Measurements from ENCODE around the gene SETD4. TPM values are rescaled to one million over a fixed set of nuclear protein-coding genes. Genes with fewer than 3 reads are reported as not detected.
A peak's percentile ranks its signal among the peaks of the same experiment; 100 is the strongest.

Gene SETD4, protein sequence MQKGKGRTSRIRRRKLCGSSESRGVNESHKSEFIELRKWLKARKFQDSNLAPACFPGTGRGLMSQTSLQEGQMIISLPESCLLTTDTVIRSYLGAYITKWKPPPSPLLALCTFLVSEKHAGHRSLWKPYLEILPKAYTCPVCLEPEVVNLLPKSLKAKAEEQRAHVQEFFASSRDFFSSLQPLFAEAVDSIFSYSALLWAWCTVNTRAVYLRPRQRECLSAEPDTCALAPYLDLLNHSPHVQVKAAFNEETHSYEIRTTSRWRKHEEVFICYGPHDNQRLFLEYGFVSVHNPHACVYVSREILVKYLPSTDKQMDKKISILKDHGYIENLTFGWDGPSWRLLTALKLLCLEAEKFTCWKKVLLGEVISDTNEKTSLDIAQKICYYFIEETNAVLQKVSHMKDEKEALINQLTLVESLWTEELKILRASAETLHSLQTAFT
- total RNA-seq: 10.9 to 14.4 TPM (median 11.9 TPM) in 3 replicates
- long read RNA-seq, partial matches to known transcripts: 12 of 30 reads
- long read RNA-seq, other reads (novel, unspliced or antisense): 17 of 30 reads

- H3K4me1 Mint-ChIP-seq (ENCODE audit: low read depth): peaks cover 18% of the 10 kb centered on the region
- peak within 1 kb of the TSS; percentile 94 for H3K4me3 Mint-ChIP-seq (ENCODE audit: unreplicated experiment)
- peak; percentile 95 for DNase-seq (ENCODE audit: low spot score)
- H3K9me3 Mint-ChIP-seq (ENCODE audit: low read depth): no peaks in the 10 kb centered on the region
- TF ChIP-seq CTCF (IDR thresholded peaks at IDR 0.05): no peak
- peak within 1 kb of the TSS; percentile 89 for H3K27ac Mint-ChIP-seq (ENCODE audit: unreplicated experiment)
- peaks cover 16% of the 10 kb centered on the region for H3K36me3 Mint-ChIP-seq (ENCODE audit: low read depth)
- H3K27me3 Mint-ChIP-seq (ENCODE audit: low read depth): no peaks in the 10 kb centered on the region
These were observed at the start of gene SETD4 for GRCh38 chr21:36060159-36060921. SETD4 (minus strand) TSS chr21:36060526; CDS start chr21:36058888, 1,638 bp downstream.

- Mint-ChIP-seq H3K4me3 (ENCODE audit: unreplicated experiment) (no peak overlapping the region), H3K27ac (ENCODE audit: unreplicated experiment) (no peak overlapping the region), H3K27me3 (ENCODE audit: low read depth) (peaks cover 28% of the 10 kb centered on the region), H3K9me3 (ENCODE audit: low read depth) (no peaks in the 10 kb centered on the region), H3K36me3 (ENCODE audit: low read depth) (no peaks in the 10 kb centered on the region), H3K4me1 (ENCODE audit: low read depth) (peaks cover 11% of the 10 kb centered on the region)
- no peak for DNase-seq (ENCODE audit: low spot score)
- no peak for TF ChIP-seq CTCF (IDR thresholded peaks at IDR 0.05)
These were observed 49.5 kb upstream of the SETD4 start for GRCh38 chr21:36109868-36110267.

GRCh38 chr21:36105327-36105842, 45.1 kb upstream of the SETD4 start:
- peaks cover 10% of the 10 kb centered on the region for H3K4me1 Mint-ChIP-seq (ENCODE audit: low read depth)
- no peak for DNase-seq (ENCODE audit: low spot score)
- H3K36me3 Mint-ChIP-seq (ENCODE audit: low read depth): no peaks in the 10 kb centered on the region
- no peak for TF ChIP-seq CTCF (IDR thresholded peaks at IDR 0.05)
- H3K27me3 Mint-ChIP-seq (ENCODE audit: low read depth): peaks cover 45% of the 10 kb centered on the region
- H3K4me3 Mint-ChIP-seq (ENCODE audit: unreplicated experiment): no peak overlapping the region
- no peaks in the 10 kb centered on the region for H3K9me3 Mint-ChIP-seq (ENCODE audit: low read depth)
- H3K27ac Mint-ChIP-seq (ENCODE audit: unreplicated experiment): no peak overlapping the region

- Mint-ChIP-seq H3K4me3 (ENCODE audit: unreplicated experiment) (peak overlapping the region; percentile 26), H3K27ac (ENCODE audit: unreplicated experiment) (no peak overlapping the region), H3K4me1 (ENCODE audit: low read depth) (peaks cover 10% of the 10 kb centered on the region), H3K9me3 (ENCODE audit: low read depth) (no peaks in the 10 kb centered on the region), H3K36me3 (ENCODE audit: low read depth) (no peaks in the 10 kb centered on the region), H3K27me3 (ENCODE audit: low read depth) (peaks cover 48% of the 10 kb centered on the region)
- TF ChIP-seq CTCF (IDR thresholded peaks at IDR 0.05): peak; percentile 67
- no peak for DNase-seq (ENCODE audit: low spot score)
These were observed 44.3 kb upstream of the SETD4 start for GRCh38 chr21:36104317-36105300.
